HG03108 (cell line): ENCODE data around the gene ZDBF2.
"Not testable (repeated sequence)": the region's sequence is repeated elsewhere in the genome, so short reads cannot be mapped to it uniquely, and the experiment has no call there.

Experiments
- ATAC-seq: cut with Tn5 transposase; IDR thresholded peaks from one replicate; pipeline ENCODE4 v1.9.1; 2021; ENCODE audit warnings: moderate library complexity; ENCODE audit not compliant: unreplicated experiment

Gene ZDBF2

GRCh38 chr2:206258615-206259014 lies 15.8 kb upstream of the ZDBF2 start:
- ATAC-seq: not testable (repeated sequence)

GRCh38 chr2:206259376-206260187 lies 14.9 kb upstream of the ZDBF2 start:
- no peak for ATAC-seq

- no peak for ATAC-seq
Measured at GRCh38 chr2:206260188-206261012, 14.1 kb upstream of the ZDBF2 start.

GRCh38 chr2:206263959-206264603 lies 10.4 kb upstream of the ZDBF2 start:
- no peak for ATAC-seq

- ATAC-seq: no peak
Measured at GRCh38 chr2:206266130-206267125, 8.0 kb upstream of the ZDBF2 start.

- no peak for ATAC-seq
Measured at GRCh38 chr2:206267567-206267966, 6.9 kb upstream of the ZDBF2 start.

GRCh38 chr2:206271065-206271464 lies 3.4 kb upstream of the ZDBF2 start:
- no peak for ATAC-seq

- ATAC-seq: no peak
Measured at GRCh38 chr2:206273905-206274304, 558 bp upstream of the ZDBF2 start.

GRCh38 chr2:206275312-206276055 lies 1.0 kb downstream of the ZDBF2 start:
- peak; percentile 18 for ATAC-seq

- no peak for ATAC-seq
Measured at GRCh38 chr2:206276169-206276942, 1.9 kb downstream of the ZDBF2 start.

GRCh38 chr2:206277503-206277902 lies 3.0 kb downstream of the ZDBF2 start:
- ATAC-seq: no peak

- ATAC-seq: no peak
Measured at GRCh38 chr2:206282746-206283145, 8.3 kb downstream of the ZDBF2 start.

- no peak for ATAC-seq
Measured at GRCh38 chr2:206287197-206287596, 12.7 kb downstream of the ZDBF2 start.

- ATAC-seq: no peak
Measured at GRCh38 chr2:206289391-206289790, 14.9 kb downstream of the ZDBF2 start.

- no peak for ATAC-seq
Measured at GRCh38 chr2:206296128-206296527, 21.7 kb downstream of the ZDBF2 start.

- ATAC-seq: not testable (repeated sequence)
Measured at GRCh38 chr2:206299608-206300007, 25.1 kb downstream of the ZDBF2 start.

GRCh38 chr2:206305523-206306245 lies 31.2 kb downstream of the ZDBF2 start:
- peak; percentile 69 for ATAC-seq

GRCh38 chr2:206311026-206311425 lies 36.6 kb downstream of the ZDBF2 start:
- ATAC-seq: no peak
